A549 (cell line): ENCODE measurements around the gene LAT.

Source experiments
- CTCF ChIP-seq: fragments of >200 bp; sonication (Bioruptor Twin); formaldehyde crosslinking; IDR thresholded peaks from 3 replicates; pipeline ENCODE4 v1.5.1; 2016
- E2F6 ChIP-seq: IDR thresholded peaks from 2 replicates; pipeline ENCODE4 v1.6.1; 2012; ENCODE audit warnings: low read depth, borderline replicate concordance
- EP300 ChIP-seq, 2 experiments: fragments of >200 bp; sonication (Bioruptor Twin); formaldehyde crosslinking; IDR thresholded peaks; 2 replicates in 1 of 2; 3 replicates in 1 of 2; pipeline ENCODE4 v1.6.1; 2016 to 2017
- FOSL2 ChIP-seq, 2 experiments: fragments of 450-650 bp in 1 of 2; fragments of >200 bp in 1 of 2; sonication (Bioruptor Twin) in 1 of 2; formaldehyde crosslinking; IDR thresholded peaks; 2 replicates each; pipeline versions ENCODE4 v1.5.0 to v1.6.1; 2016 to 2020; ENCODE audit warnings: mild to moderate bottlenecking in 1 of 2, moderate library complexity in 1 of 2
- HEYL ChIP-seq: fragments of 250-450 bp; sonication (Bioruptor Pico); IDR thresholded peaks from 2 replicates; pipeline ENCODE4 v1.8.0; 2021; ENCODE audit warnings: mild to moderate bottlenecking, moderate library complexity
- KDM5A ChIP-seq: fragments of 200-600 bp; sonication (generic); IDR thresholded peaks from 2 replicates; pipeline ENCODE4 v1.6.1; 2016; ENCODE audit warnings: antibody characterized with exemption, mild to moderate bottlenecking
- MAX ChIP-seq: IDR thresholded peaks from 2 replicates; pipeline ENCODE4 v1.6.1; 2012
- PBX3 ChIP-seq: IDR thresholded peaks from 2 replicates; pipeline ENCODE4 v1.6.1; 2012
- PHF8 ChIP-seq: fragments of 200-600 bp; sonication (generic); IDR thresholded peaks from 2 replicates; pipeline ENCODE4 v1.6.1; 2016; ENCODE audit warnings: low read depth, mild to moderate bottlenecking, antibody characterized with exemption, moderate library complexity, borderline replicate concordance
- POLR2A ChIP-seq: IDR thresholded peaks from 2 replicates; pipeline ENCODE4 v1.6.1; 2012; ENCODE audit warnings: mild to moderate bottlenecking, low read length
- TP53 ChIP-seq: fragments of 250-450 bp; sonication (Bioruptor Pico); IDR thresholded peaks from 2 replicates; pipeline ENCODE4 v1.5.0; 2021; ENCODE audit warnings: mild to moderate bottlenecking, moderate library complexity
- ZFP36 ChIP-seq: fragments of 450-650 bp; IDR thresholded peaks from 2 replicates; pipeline ENCODE4 v1.6.1; 2014; ENCODE audit warnings: borderline replicate concordance; ENCODE audit not compliant: partially characterized antibody
- ZSCAN20 ChIP-seq: fragments of 250-450 bp; sonication (Bioruptor Pico); IDR thresholded peaks from 2 replicates; pipeline ENCODE4 v1.8.0; 2022; ENCODE audit warnings: mild to moderate bottlenecking, moderate library complexity

GRCh38 chr16:28975158-28975599, 9.7 kb upstream of the LAT start:
- TF ChIP-seq CTCF, result no peak
- TF ChIP-seq PHF8, result no peak
- no peak for TF ChIP-seq ZFP36
- TF ChIP-seq PBX3, result no peak
- TF ChIP-seq ZSCAN20 (CRISPR knock-in tag), result no peak
- no peak for TF ChIP-seq TP53
- no peak for TF ChIP-seq MAX
- no peak for TF ChIP-seq EP300 (IDR thresholded peaks at IDR 0.05)
- no peak for TF ChIP-seq POLR2A
- TF ChIP-seq KDM5A, result no peak
- no peak for TF ChIP-seq E2F6
- no peak for TF ChIP-seq HEYL (CRISPR knock-in tag)
- no peak for TF ChIP-seq FOSL2 (IDR thresholded peaks at IDR 0.05)
- TF ChIP-seq FOSL2 (CRISPR knock-in tag; IDR thresholded peaks at IDR 0.05), result no peak
